Small intestine (tissue), 7 donors: ENCODE data around the gene TRIM3. TPM values are rescaled to one million over a fixed set of nuclear protein-coding genes. Genes with fewer than 3 reads are reported as not detected.
A peak's percentile ranks its signal among the peaks of the same experiment; 100 is the strongest.

Experiments
- DNase-seq, 2 donors: peaks; one replicate each; pipeline versions ENCODE4 v3.0.0 to v3.0.0-alpha.2; 2013
- FAIRE-seq: peaks from 2 replicates; lab custom pipeline; 2012; peaks lifted over from hg19 to GRCh38; lab: Jason Lieb, UNC
- H3K27ac ChIP-seq, 3 donors: one replicate each; pipeline ENCODE4 v1.5.1; 2013; ENCODE audit warnings: low read length in 2 of 3, mild to moderate bottlenecking in 2 of 3, control low read depth in 1 of 3, inconsistent platforms in 1 of 3, low read depth in 1 of 3, moderate library complexity in 1 of 3
- H3K27me3 ChIP-seq, 3 donors: one replicate each; pipeline ENCODE4 v1.6.1; 2013; ENCODE audit warnings: low read length in 3 of 3, inconsistent platforms in 1 of 3; ENCODE audit not compliant: control insufficient read depth in 3 of 3, insufficient read depth in 3 of 3
- H3K36me3 ChIP-seq, 3 donors: one replicate each; pipeline ENCODE4 v1.6.1; 2013; ENCODE audit warnings: low read length in 3 of 3, inconsistent platforms in 1 of 3, low read depth in 1 of 3, mild to moderate bottlenecking in 1 of 3, moderate library complexity in 1 of 3; ENCODE audit not compliant: control insufficient read depth in 3 of 3, insufficient read depth in 2 of 3
- H3K4me1 ChIP-seq, 3 donors: one replicate each; pipeline ENCODE4 v1.6.1; 2013; ENCODE audit warnings: low read length in 2 of 3, inconsistent platforms in 1 of 3, low read depth in 1 of 3, mild to moderate bottlenecking in 1 of 3, moderate library complexity in 1 of 3; ENCODE audit not compliant: control insufficient read depth in 3 of 3, insufficient read depth in 2 of 3
- H3K4me3 ChIP-seq, 3 donors: one replicate each; pipeline ENCODE4 v1.5.1; 2013; ENCODE audit warnings: low read length in 3 of 3, control low read depth in 1 of 3, inconsistent platforms in 1 of 3, low read depth in 1 of 3, mild to moderate bottlenecking in 1 of 3, moderate library complexity in 1 of 3
- H3K9me3 ChIP-seq, 2 donors: one replicate each; pipeline ENCODE4 v1.6.1; 2013; ENCODE audit warnings: low read depth in 1 of 2, low read length in 1 of 2; ENCODE audit not compliant: control insufficient read depth in 2 of 2, insufficient read depth in 1 of 2
- WGBS, 3 donors: extraction: QIAGEN DNeasy Blood & Tissue Kit; methylation state at CpG; one replicate each; pipeline ENCODE4 v1.1.7; 2013; 5-methylcytosine and 5-hydroxymethylcytosine counted together
- polyA plus RNA-seq, 4 donors: library from polyadenylated mRNA; stranded (reverse) in 3 of 4; unstranded in 1 of 4; fragments of 200-250 nt in 3 of 4; fragments of 120-200 nt in 1 of 4; gene quantifications; one replicate each; pipeline versions ENCODE4 v1.2.1 to v1.2.3, GENCODE V29; 2013
- donor health status: healthy with polysubstance abuse.
- donor health status: control.
- donor health status: control.
- donor health status: Bipolar disorder and iron deficiency.
- donor health status: healthy.

The TRIM3 gene
- polyA plus RNA-seq, 4 donors = 11.0 to 96.4 (median 39.3) TPM

DNA sequence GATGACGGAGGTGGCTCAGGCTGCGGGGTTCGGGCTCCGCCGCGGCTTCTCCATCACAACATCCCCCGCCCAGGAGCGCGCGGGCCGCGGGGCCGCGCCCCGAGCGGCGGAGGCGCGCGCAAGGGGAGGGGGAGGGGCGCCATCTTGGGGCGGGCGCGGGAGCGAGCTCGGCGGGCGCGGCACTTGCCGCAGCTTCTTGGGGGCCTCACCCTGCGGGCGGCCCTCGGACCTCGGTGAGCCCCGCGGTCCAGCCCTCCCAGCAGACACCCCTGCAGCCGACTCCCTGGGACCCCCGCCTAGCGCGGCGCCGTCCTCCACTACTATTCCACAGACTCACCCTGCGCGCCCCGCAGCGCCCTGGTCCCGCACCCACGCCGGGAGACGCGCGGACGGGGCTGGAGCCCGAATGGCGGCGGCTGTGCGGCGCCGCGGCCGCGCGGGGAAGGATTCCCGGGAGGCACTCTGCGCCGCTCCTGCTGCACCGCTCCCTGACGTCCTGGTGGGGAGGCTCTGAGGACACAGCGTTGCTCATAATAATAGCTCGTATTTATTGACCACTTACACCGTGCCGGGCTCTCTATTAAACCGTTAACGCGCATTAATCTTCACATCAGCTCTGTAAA, 54.6 kb downstream of the TRIM3 start, which contains the start of gene APBB1:
APBB1 (minus strand) TSS at position 86 of the 623 bp plus-strand sequence. CDS start 7,747 bp downstream, outside the sequence.
- FAIRE-seq (no peak), DNase-seq (peak; percentile 61 to 89)
- Histone ChIP-seq H3K27ac (peak within 1 kb of the TSS; percentile 50 to 83 (median 77)), H3K36me3 (no peaks in the 10 kb centered on the region), H3K27me3 (peaks cover 0 to 6% (median 0%) of the 10 kb centered on the region in 3 donors), H3K4me3 (peak within 1 kb of the TSS; percentile 67 to 86 (median 75)), H3K9me3 (no peaks in the 10 kb centered on the region), H3K4me1 (peaks cover 0 to 11% (median 3%) of the 10 kb centered on the region in 3 donors)
- WGBS, 3 donors = 0% methylated on average over 44 to 75 of the region's 75 CpGs

DNA sequence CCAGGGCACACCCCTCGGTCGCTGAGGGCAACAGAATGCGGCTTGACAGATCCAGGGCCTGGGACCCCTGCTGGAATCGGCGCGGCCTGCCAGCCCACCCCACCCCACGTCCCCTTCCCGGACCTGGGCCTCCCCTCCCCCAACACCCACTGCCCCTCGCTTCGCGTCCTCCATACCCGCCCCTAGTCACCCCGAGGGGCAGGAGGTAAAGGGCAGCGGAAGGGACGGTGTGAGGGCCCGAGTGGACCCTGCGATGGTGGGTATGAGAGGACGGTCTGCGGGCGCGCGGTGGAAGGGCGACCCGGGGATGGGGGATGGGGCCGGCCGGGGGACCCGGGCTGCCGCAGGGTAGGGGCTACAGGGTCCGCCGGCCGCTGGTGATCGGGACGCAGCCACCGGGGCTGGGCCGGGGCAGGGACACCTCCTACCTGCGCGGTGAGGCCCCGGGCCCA, 55.2 kb downstream of the TRIM3 start:
- Histone ChIP-seq H3K9me3 (no peaks in the 10 kb centered on the region), H3K27me3 (peaks cover 0 to 6% (median 0%) of the 10 kb centered on the region in 3 donors), H3K4me3 (peak overlapping the region; percentile 67 to 86 (median 75)), H3K27ac (peak overlapping the region; percentile 48 to 68 (median 50)), H3K4me1 (peaks cover 0 to 11% (median 3%) of the 10 kb centered on the region in 3 donors), H3K36me3 (no peaks in the 10 kb centered on the region)
- 1 to 4% (median 2%) methylated on average over 21 to 38 of the region's 38 CpGs for WGBS, 3 donors
- DNase-seq (no peak), FAIRE-seq (no peak)

DNA sequence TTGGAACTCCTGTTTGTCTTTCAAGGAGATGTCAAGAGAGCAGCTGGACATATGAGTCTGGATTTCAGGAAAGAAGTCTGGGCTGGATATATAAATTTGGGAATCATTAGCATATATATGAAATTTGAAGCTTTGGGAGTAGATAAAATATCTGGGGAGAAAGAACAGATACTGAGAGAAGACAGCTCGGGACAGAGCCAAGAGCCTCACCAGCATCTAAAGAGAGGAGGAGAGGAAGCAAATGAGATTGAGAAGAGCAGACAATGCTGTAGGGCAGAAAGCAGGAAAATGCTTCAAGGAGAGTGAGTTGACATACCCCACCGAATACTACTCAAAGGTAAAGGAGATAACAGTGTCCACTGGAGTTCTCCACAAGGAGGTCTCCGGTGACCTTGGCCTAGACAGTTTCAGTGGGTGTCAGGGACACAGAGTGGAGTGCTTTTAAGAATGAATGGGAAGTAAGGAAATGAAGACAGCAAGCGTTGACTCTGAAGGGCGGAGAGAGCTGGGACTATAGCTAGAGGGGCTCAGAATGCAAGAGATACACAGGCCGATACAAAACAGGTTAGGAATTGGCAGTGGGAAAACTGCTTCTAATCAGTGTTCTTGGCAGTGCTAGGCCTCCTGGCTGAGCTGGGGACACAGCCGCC, 55.7 kb downstream of the TRIM3 start:
- Histone ChIP-seq H3K9me3 (no peaks in the 10 kb centered on the region), H3K27me3 (peaks cover 0 to 3% (median 0%) of the 10 kb centered on the region in 3 donors), H3K4me3 (peak overlapping the region; percentile 67 to 86 (median 75)), H3K36me3 (no peaks in the 10 kb centered on the region), H3K27ac (peak overlapping the region in 2 of 3 donors; percentile 48 to 68), H3K4me1 (peaks cover 0 to 11% (median 3%) of the 10 kb centered on the region in 3 donors)
- WGBS, 3 donors = 39 to 57% (median 46%) methylated on average over 6 to 7 of the region's 7 CpGs
- no peak for FAIRE-seq
- DNase-seq = peak; percentile 16 to 50

DNA sequence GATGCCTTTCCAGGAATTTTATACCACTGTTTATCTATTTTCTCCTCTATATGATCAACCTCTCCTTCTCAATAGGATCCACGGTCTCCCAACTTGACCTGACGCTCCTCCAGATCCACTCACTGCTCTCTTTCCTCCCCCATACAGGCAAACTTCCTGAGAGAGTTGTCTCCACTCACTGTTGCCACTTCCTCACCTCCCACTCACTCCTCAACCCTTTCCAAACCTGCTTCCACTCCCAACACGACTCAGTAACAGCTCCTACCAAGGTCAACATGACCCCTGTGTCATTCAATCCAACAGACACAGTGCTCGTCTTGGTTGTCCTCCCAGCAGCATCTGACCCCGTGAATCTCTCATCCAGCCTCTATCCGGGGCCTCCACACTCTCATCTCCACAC, 57.9 kb downstream of the TRIM3 start:
- H3K27ac ChIP-seq = no peak overlapping the region
- 84 to 86% (median 85%) methylated on average over 6 of the region's 6 CpGs for WGBS, 3 donors
- FAIRE-seq (no peak), DNase-seq (no peak)
- no peaks in the 10 kb centered on the region for H3K9me3 ChIP-seq
- H3K4me3 ChIP-seq = no peak overlapping the region
- peaks cover 0 to 11% (median 3%) of the 10 kb centered on the region in 3 donors for H3K4me1 ChIP-seq
- peaks cover 0 to 5% (median 0%) of the 10 kb centered on the region in 3 donors for H3K36me3 ChIP-seq
- H3K27me3 ChIP-seq = no peaks in the 10 kb centered on the region

DNA sequence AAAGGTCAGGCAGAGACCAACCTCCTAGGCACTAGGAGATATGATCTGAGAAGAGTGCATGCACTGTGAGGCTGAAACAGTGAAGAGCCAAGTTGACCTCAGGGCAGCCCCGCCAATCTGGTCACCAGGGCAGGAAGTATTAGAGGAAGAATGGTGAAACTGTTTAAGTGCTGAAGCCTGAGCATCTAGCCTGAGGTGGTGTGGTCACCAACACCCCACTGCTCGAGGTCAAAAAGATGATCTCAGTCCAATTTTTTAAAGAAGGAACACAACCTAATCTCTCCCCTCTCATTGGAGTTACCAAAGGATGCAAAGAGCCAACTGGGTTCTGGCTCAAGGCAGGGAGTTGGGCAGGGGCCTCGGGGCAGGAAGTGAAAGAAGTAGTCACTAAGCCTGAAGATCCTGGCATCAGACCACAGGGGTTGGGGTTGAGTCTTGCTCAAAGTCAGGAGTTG, 58.8 kb downstream of the TRIM3 start:
- Histone ChIP-seq H3K27me3 (no peaks in the 10 kb centered on the region), H3K9me3 (no peaks in the 10 kb centered on the region), H3K27ac (no peak overlapping the region), H3K4me3 (no peak overlapping the region), H3K4me1 (peaks cover 0 to 11% (median 2%) of the 10 kb centered on the region in 3 donors), H3K36me3 (peaks cover 0 to 13% (median 0%) of the 10 kb centered on the region in 3 donors)
- DNase-seq (no peak), FAIRE-seq (no peak)
- 63 to 83% (median 65%) methylated on average over 3 of the region's 3 CpGs for WGBS, 3 donors

DNA sequence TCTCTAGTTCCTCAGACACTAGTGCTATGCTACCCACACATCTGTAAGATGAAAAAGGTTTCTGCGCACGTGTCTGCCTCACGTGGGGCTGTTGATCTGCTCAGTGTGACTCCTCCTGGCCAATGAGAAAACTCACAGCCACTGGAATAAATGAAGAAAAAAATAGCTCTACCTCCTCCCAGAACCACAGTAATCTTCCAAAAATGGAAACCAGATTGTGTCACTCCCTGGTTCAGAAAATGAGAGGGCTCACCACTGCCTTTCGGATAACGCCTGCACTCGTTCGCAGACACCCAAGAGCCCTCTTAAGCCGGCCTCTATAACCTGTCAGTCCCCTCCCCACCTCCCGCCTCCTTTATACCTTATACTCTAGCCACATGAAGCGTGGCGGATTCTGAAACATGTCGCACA, 59.9 kb downstream of the TRIM3 start:
- Histone ChIP-seq H3K36me3 (peaks cover 0 to 16% (median 0%) of the 10 kb centered on the region in 3 donors), H3K27me3 (no peaks in the 10 kb centered on the region), H3K27ac (no peak overlapping the region), H3K4me3 (no peak overlapping the region), H3K4me1 (peaks cover 0 to 6% (median 0%) of the 10 kb centered on the region in 3 donors), H3K9me3 (no peaks in the 10 kb centered on the region)
- 78 to 91% (median 90%) methylated on average over 12 of the region's 12 CpGs for WGBS, 3 donors
- DNase-seq = no peak
- no peak for FAIRE-seq

DNA sequence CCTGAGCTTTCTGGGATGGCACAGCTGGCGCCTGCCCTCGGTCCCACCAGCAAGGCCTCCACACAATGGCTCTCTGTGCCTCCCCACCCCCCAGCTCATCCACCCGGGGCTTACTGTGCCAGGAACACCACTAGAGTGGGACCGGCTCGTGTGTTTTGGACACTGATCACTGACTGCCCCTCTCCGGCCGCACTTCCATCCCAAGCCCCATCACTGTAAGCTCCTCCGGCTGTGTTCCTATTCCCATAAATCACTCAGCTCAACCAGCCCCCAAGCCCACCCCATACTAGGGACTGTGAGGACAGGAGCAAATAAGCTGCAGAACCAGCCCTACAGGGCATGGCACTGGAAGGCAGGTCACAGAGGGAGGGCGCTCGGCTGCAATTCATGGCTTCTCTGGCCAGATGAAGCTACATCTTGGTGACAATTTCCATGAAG, 62.1 kb downstream of the TRIM3 start:
- 90 to 95% (median 93%) methylated on average over 10 of the region's 10 CpGs for WGBS, 3 donors
- no peaks in the 10 kb centered on the region for H3K27me3 ChIP-seq
- peaks cover 0 to 20% (median 0%) of the 10 kb centered on the region in 3 donors for H3K36me3 ChIP-seq
- no peak overlapping the region for H3K4me3 ChIP-seq
- no peaks in the 10 kb centered on the region for H3K9me3 ChIP-seq
- H3K4me1 ChIP-seq = peaks cover 0 to 3% (median 0%) of the 10 kb centered on the region in 3 donors
- H3K27ac ChIP-seq = no peak overlapping the region
- DNase-seq (no peak), FAIRE-seq (no peak)

DNA sequence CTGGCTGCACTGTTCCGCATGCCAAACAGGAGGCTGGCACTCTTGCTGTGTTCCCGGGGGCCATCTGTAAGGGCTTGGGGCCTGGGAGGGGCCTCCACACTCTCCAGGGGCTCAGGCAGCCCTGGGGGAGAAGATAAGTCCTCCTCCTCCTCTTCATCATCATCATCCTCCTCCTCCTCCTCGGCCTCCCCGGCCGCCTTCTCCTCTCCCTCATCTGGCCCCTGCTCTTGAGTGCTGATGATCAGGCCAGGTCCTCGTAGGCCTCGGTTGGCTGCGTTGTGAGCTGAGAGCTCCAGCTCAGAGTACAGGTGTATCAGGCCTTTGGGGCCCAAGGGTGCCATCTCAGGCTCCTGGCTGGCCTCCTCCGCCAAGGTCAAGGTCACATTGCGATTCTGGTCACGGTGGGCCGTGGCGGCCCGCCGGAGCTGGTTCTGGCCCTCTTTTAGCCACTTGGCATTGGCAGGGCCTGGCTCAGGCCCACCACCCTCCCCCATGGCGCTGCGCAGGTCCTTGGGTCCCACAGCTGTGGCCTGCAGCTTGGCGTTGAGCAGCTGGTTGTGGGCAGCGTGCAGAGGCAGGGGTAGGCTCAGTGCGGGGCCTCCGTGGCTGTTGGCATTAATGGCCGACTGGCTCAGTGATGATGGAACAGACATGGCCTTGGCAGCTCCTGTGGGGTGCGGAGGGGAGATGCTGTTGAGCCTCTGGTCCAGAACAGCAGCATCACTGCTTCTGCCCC, 62.9 kb downstream of the TRIM3 start:
- Histone ChIP-seq H3K4me3 (no peak overlapping the region), H3K4me1 (peaks cover 0 to 5% (median 0%) of the 10 kb centered on the region in 3 donors), H3K36me3 (peaks cover 0 to 20% (median 0%) of the 10 kb centered on the region in 3 donors), H3K27ac (no peak overlapping the region), H3K9me3 (no peaks in the 10 kb centered on the region), H3K27me3 (no peaks in the 10 kb centered on the region)
- 95% methylated on average over 21 to 23 of the region's 23 CpGs for WGBS, 3 donors
- no peak for DNase-seq
- no peak for FAIRE-seq
